ENCODE results near the gene PFN1. TPM values are rescaled to one million over a fixed set of nuclear protein-coding genes. Genes with fewer than 3 reads are reported as not detected.

The PFN1 gene
- total RNA-seq, 2 experiments from 2014 or later: 1,907 to 1,923 TPM

DNA sequence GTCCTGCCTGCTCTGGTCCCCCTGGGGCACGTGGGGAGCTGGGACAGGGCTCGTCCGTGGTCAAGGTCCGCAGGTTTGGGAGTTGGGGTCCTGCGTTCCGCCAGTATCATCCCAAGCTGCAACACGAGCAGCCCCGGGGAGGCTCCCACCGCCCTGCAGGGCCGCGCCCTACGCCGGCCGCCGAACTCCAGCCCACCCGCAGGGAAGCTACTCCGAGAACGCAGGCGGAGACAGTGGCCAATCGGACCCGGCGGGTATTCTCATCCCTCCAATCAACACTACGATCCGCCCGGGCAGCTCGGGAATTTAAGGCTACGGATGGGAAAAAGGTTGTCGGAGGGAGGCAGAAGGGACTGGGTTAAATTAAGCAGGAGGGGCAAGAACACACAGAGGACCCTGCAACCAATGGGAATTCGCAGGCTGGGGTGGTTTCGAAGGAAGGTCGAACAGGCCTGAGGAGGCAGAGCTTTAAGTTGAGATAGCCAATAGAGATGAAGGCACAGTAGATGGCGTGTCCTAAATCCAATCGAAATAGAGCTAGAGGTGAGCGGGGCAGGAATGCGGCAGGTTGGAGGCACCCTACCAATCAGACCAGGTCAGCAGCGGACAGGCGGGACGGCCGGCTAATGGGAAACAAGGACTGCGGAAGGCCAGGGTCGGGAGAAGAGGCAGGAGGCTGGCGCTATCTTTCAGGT lies 18.7 kb upstream of the PFN1 start:
- peaks cover 3% of the 10 kb centered on the region for H3K9me3 Mint-ChIP-seq
- ChIA-PET POLR2A (interaction anchor here (0.5 to 10.7 kb wide), 8 partner anchors 19 to 264 kb away, joined by 3 to 346 read pairs (median 4); partner anchors contain the start of genes CAMTA2, ENO3, INCA1 and KIF1C), CTCF (interaction anchor here (0.6 to 2.9 kb wide), 13 partner anchors 14 to 401 kb away, joined by 3 to 12 read pairs (median 4); partner anchors contain the start of genes ENO3, RNF167, SLC25A11 and ZFP3)
- peaks cover 29% of the 10 kb centered on the region for H3K36me3 Mint-ChIP-seq
- DNase-seq: peak; percentile 97
- no peaks in the 10 kb centered on the region for H3K27me3 Mint-ChIP-seq
- no peak overlapping the region for H3K4me3 Mint-ChIP-seq
- H3K27ac Mint-ChIP-seq: no peak overlapping the region
- intact Hi-C loops (cut with micrococcal nuclease): loop anchor here (1.0 to 5.0 kb wide), 3 partner anchors 19 to 65 kb away; partner anchors contain the start of genes PFN1, RNF167 and SLC25A11
- H3K4me1 Mint-ChIP-seq (ENCODE audit: low read depth): peaks cover 37% of the 10 kb centered on the region

- no peak for DNase-seq
- intact Hi-C loops (cut with micrococcal nuclease): loop anchor here (5.0 kb wide), 1 partner anchor 67 kb away; no protein-coding TSS in a partner anchor
- Mint-ChIP-seq H3K9me3 (peaks cover 3% of the 10 kb centered on the region), H3K27ac (peak overlapping the region; percentile 29), H3K4me1 (ENCODE audit: low read depth) (peaks cover 29% of the 10 kb centered on the region), H3K27me3 (no peaks in the 10 kb centered on the region), H3K4me3 (peak overlapping the region; percentile 32), H3K36me3 (peaks cover 26% of the 10 kb centered on the region)
- ChIA-PET POLR2A (interaction anchor here (0.6 to 10.7 kb wide), 3 partner anchors 15 to 21 kb away, joined by 3 to 346 read pairs (median 32); partner anchors contain the start of genes CAMTA2, ENO3, PFN1 and RNF167), CTCF (interaction anchor here (0.9 to 2.9 kb wide), 5 partner anchors 15 to 25 kb away, joined by 3 to 10 read pairs (median 4); partner anchors contain the start of genes RNF167 and SLC25A11)
These were observed 17.1 kb upstream of the PFN1 start for GRCh38 chr17:4965311-4965986.

DNA sequence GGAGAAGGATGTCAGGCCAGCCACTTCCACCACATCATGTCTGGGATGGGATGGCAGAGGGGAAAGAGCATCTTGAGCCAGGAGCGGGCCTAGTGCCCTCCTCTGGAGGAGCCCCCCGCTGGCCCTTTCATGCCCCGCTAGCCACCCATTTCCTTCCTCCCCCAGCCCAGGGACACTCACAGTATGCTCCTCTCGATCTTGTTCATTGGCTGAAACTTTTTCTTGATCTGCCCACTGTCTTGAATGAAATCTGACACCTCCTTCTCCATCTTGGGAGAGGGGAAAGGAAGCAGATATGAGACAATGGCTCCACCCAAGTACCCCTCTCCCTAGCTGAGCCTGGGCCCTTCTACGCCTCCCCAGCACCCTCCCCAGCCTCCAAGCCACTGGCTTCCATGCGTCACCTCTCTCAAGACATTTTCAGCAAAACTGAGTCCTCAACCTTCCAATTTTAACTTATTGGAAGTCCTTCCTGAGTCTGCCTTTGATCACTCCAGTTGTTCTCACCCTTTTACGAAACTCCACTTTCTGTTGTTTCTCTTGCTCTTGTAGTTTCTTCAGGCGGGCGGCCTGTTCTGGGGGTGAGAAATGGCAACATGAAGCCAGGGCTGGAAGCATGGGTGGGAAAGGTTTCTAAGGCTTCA lies 12.1 kb upstream of the PFN1 start:
- H3K27ac Mint-ChIP-seq: no peak overlapping the region
- DNase-seq: no peak
- intact Hi-C loops (cut with micrococcal nuclease): no loop called here
- H3K9me3 Mint-ChIP-seq: peaks cover 2% of the 10 kb centered on the region
- H3K27me3 Mint-ChIP-seq: no peaks in the 10 kb centered on the region
- H3K4me1 Mint-ChIP-seq (ENCODE audit: low read depth): peaks cover 11% of the 10 kb centered on the region
- CTCF ChIA-PET: interaction anchor here (1.5 kb wide), 1 partner anchor 52 kb away, joined by 3 read pairs; no protein-coding TSS in a partner anchor
- POLR2A ChIA-PET: interaction anchor here (1.6 kb wide), 1 partner anchor 15 kb away, joined by 3 read pairs; no protein-coding TSS in a partner anchor
- H3K36me3 Mint-ChIP-seq: peaks cover 11% of the 10 kb centered on the region
- H3K4me3 Mint-ChIP-seq: no peak overlapping the region

- Mint-ChIP-seq H3K36me3 (peaks cover 7% of the 10 kb centered on the region), H3K27ac (no peak overlapping the region), H3K4me3 (no peak overlapping the region), H3K9me3 (no peaks in the 10 kb centered on the region), H3K27me3 (no peaks in the 10 kb centered on the region), H3K4me1 (ENCODE audit: low read depth) (peaks cover 6% of the 10 kb centered on the region)
- CTCF ChIA-PET: interaction anchor here (1.5 kb wide), 1 partner anchor 51 kb away, joined by 3 read pairs; no protein-coding TSS in a partner anchor
- DNase-seq: no peak
- intact Hi-C loops (cut with micrococcal nuclease): no loop called here
- POLR2A ChIA-PET: interaction anchor here (0.8 to 1.6 kb wide), 2 partner anchors 9 to 14 kb away, joined by 3 read pairs; partner anchors contain the start of gene ENO3
These were observed 11.1 kb upstream of the PFN1 start for GRCh38 chr17:4959261-4959965.

DNA sequence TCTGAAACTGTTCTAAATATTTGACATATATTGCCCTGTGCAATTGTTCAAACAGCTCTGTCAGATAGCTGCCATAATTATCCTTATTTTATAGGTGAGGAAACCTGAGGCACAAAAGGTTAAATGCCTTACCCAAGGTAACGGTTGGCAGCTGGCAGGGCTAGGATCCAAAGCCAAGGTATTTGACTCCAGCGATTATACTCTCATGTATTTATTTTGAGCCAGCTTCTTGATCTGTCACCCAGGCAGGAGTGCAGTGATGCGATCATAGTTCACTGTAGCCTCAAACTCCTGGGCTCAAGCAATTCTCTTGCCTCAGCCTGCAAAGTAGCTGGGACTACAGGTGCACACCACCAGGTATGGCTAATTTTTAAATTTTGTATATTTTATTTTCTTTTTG lies 9.8 kb upstream of the PFN1 start:
- Mint-ChIP-seq H3K9me3 (no peaks in the 10 kb centered on the region), H3K4me1 (ENCODE audit: low read depth) (peaks cover 6% of the 10 kb centered on the region), H3K4me3 (no peak overlapping the region), H3K27ac (no peak overlapping the region), H3K27me3 (no peaks in the 10 kb centered on the region), H3K36me3 (peaks cover 7% of the 10 kb centered on the region)
- ChIA-PET POLR2A (interaction anchor here (21.0 kb wide), 1 partner anchor 8 kb away, joined by 346 read pairs; the partner anchor contains the start of gene SPAG7), CTCF (interaction anchor here (0.6 kb wide), 1 partner anchor 18 kb away, joined by 4 read pairs; the partner anchor contains the start of genes RNF167 and SLC25A11)
- intact Hi-C loops (cut with micrococcal nuclease): no loop called here
- no peak for DNase-seq

- peaks cover 10% of the 10 kb centered on the region for H3K4me1 Mint-ChIP-seq (ENCODE audit: low read depth)
These were observed 8.2 kb upstream of the PFN1 start for GRCh38 chr17:4956493-4957061.

GRCh38 chr17:4955091-4955490 lies 6.8 kb upstream of the PFN1 start:
- H3K36me3 Mint-ChIP-seq: peaks cover 2% of the 10 kb centered on the region
- no peaks in the 10 kb centered on the region for H3K9me3 Mint-ChIP-seq
- CTCF ChIA-PET: interaction anchor here (0.6 to 1.3 kb wide), 4 partner anchors 15 to 199 kb away, joined by 3 to 4 read pairs (median 3); no protein-coding TSS in a partner anchor
- no peak overlapping the region for H3K4me3 Mint-ChIP-seq
- no peaks in the 10 kb centered on the region for H3K27me3 Mint-ChIP-seq
- peaks cover 21% of the 10 kb centered on the region for H3K4me1 Mint-ChIP-seq (ENCODE audit: low read depth)
- intact Hi-C loops (cut with micrococcal nuclease): no loop called here
- DNase-seq: no peak
- no peak overlapping the region for H3K27ac Mint-ChIP-seq
- POLR2A ChIA-PET: interaction anchor here (0.6 to 21.0 kb wide), 2 partner anchors 11 to 812 kb away, joined by 3 to 346 read pairs; partner anchors contain the start of gene SPAG7

More at GRCh38 chr17:4956493-4957061, 8.2 kb upstream of the PFN1 start:
- Mint-ChIP-seq H3K4me3 (no peak overlapping the region), H3K27ac (no peak overlapping the region), H3K9me3 (no peaks in the 10 kb centered on the region), H3K27me3 (no peaks in the 10 kb centered on the region), H3K36me3 (peaks cover 6% of the 10 kb centered on the region)
- DNase-seq: peak; percentile 62
- intact Hi-C loops (cut with micrococcal nuclease): no loop called here
- POLR2A ChIA-PET: interaction anchor here (21.0 kb wide), 1 partner anchor 10 kb away, joined by 346 read pairs; the partner anchor contains the start of gene SPAG7
- CTCF ChIA-PET: interaction anchor here (0.7 to 1.5 kb wide), 3 partner anchors 16 to 30 kb away, joined by 3 to 7 read pairs (median 4); partner anchors contain the start of genes RNF167 and SLC25A11

DNA sequence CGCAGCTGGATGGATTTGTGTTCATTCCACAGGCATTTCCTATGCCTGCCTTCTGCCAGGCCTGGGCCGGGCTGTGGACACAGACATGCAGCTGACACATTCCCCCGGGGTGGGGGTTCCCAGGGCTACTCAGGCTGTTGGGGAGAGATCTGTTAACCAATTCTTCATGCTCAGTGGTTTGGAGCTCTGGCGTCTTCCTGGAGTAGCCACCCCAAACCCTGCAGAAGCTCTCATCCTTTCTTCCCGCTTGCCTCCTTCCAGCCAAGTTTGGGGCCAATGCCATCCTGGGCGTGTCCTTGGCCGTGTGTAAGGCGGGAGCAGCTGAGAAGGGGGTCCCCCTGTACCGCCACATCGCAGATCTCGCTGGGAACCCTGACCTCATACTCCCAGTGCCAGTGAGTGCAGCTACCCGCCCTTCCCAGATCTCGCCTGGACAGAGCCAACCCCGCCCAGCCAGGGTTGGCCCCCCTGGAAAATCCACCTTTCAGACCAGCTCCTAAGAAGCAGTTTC lies 5.2 kb upstream of the PFN1 start:
- no peak for DNase-seq
- Mint-ChIP-seq H3K9me3 (no peaks in the 10 kb centered on the region), H3K27ac (no peak overlapping the region), H3K36me3 (no peaks in the 10 kb centered on the region), H3K27me3 (no peaks in the 10 kb centered on the region), H3K4me1 (ENCODE audit: low read depth) (peaks cover 21% of the 10 kb centered on the region), H3K4me3 (no peak overlapping the region)
- ChIA-PET POLR2A (interaction anchor here (0.8 to 21.0 kb wide), 3 partner anchors 9 to 13 kb away, joined by 3 to 346 read pairs (median 3); partner anchors contain the start of gene SPAG7), CTCF (interaction anchor here (1.3 to 2.3 kb wide), 2 partner anchors 27 to 108 kb away, joined by 3 to 6 read pairs; no protein-coding TSS in a partner anchor)
- intact Hi-C loops (cut with micrococcal nuclease): no loop called here

GRCh38 chr17:4951486-4951885 lies 3.2 kb upstream of the PFN1 start:
- Mint-ChIP-seq H3K27me3 (no peaks in the 10 kb centered on the region), H3K36me3 (peaks cover 12% of the 10 kb centered on the region), H3K9me3 (no peaks in the 10 kb centered on the region), H3K4me3 (peak overlapping the region; percentile 88), H3K4me1 (ENCODE audit: low read depth) (peaks cover 23% of the 10 kb centered on the region), H3K27ac (peak overlapping the region; percentile 97)
- ChIA-PET POLR2A (interaction anchor here (1.2 to 21.0 kb wide), 3 partner anchors 12 to 43 kb away, joined by 3 to 346 read pairs (median 64); partner anchors contain the start of genes RNF167, SLC25A11 and SPAG7), CTCF (interaction anchor here (0.7 to 2.3 kb wide), 3 partner anchors 11 to 110 kb away, joined by 3 to 6 read pairs (median 3); partner anchors contain the start of genes RNF167, SLC25A11 and SPAG7)
- DNase-seq: no peak
- intact Hi-C loops (cut with micrococcal nuclease): no loop called here

DNA sequence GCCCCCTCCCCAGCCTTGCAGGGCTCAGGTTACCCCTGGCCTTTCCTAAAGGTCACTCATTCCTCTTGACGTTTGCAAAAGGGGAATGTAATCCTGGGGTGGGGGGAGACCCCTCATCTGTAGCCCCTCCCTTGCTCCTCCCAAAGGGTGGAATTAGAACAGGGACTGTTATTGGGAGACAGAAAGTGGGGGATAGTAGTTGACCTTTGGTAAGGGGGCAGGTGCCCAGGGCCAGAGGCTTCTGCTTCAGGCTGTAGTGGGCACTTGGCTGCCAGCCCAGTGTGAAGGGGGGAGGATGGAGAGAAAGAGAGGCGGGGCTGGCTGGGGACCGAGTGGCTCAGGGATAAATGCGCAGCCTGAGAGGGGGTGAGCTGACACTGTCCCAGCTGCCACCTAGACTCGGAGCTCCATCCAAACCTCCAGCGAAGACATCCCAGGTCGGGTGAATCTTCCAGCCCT lies 2.4 kb upstream of the PFN1 start, which contains the start of gene ENO3:
TSS of gene ENO3 (plus strand) at position 374 of the 459 bp plus-strand sequence. CDS start 711 bp downstream, outside the sequence.
- Mint-ChIP-seq H3K4me1 (ENCODE audit: low read depth) (peaks cover 23% of the 10 kb centered on the region), H3K36me3 (peaks cover 19% of the 10 kb centered on the region), H3K9me3 (no peaks in the 10 kb centered on the region), H3K27ac (peak within 1 kb of the TSS; percentile 97), H3K4me3 (peak within 1 kb of the TSS; percentile 88), H3K27me3 (no peaks in the 10 kb centered on the region)
- intact Hi-C loops (cut with micrococcal nuclease): no loop called here
- CTCF ChIA-PET: interaction anchor here (0.6 to 1.6 kb wide), 3 partner anchors 16 to 112 kb away, joined by 3 read pairs; partner anchors contain the start of gene SPAG7
- POLR2A ChIA-PET: interaction anchor here (0.5 to 21.0 kb wide), 7 partner anchors 9 to 104 kb away, joined by 3 to 346 read pairs (median 3); partner anchors contain the start of genes C17orf107, RNF167, SLC25A11 and SPAG7
- DNase-seq: no peak

Data from activated CD4-positive, alpha-beta memory T cell treated with anti-CD3 and anti-CD28 coated beads for 36 hours (primary cell).